ENCODE measurements around the gene C2CD3. TPM values are rescaled to one million over a fixed set of nuclear protein-coding genes. Genes with fewer than 3 reads are reported as not detected.

C2CD3 gene
- total RNA-seq, 2 experiments from 2014 or later = 23.9 to 28.0 TPM

DNA sequence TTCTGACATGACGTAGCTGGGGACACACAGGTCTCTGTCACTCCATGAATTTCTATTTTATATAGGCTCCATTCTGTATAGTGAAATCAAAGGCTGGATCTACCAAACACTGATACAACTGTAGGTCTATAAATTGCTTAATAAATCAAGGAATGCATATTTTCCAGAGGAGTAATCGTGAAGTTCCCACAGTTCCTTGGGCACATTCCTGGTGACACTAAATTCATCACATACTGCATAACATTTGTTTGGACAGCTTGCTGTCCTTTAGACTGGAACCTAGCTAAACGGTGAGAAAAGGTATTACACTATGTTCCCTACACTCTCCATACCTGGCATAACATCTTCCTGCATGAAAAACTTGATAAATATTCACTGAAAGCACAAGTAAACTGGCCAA lies 120.3 kb downstream of the C2CD3 start:
- no peak for DNase-seq
- Mint-ChIP-seq H3K4me1 (no peaks in the 10 kb centered on the region), H3K36me3 (ENCODE audit: low read depth) (peaks cover 18% of the 10 kb centered on the region), H3K27ac (no peak overlapping the region), H3K4me3 (no peak overlapping the region), H3K9me3 (ENCODE audit: low read depth) (no peaks in the 10 kb centered on the region), H3K27me3 (no peaks in the 10 kb centered on the region)
- ATAC-seq = no peak
- CTCF ChIA-PET = no interaction called here
- intact Hi-C loops (cut with DNase I, micrococcal nuclease) = no loop called here
- POLR2A ChIA-PET = interaction anchor here (0.6 kb wide), 1 partner anchor 9 kb away, joined by 3 read pairs; no protein-coding TSS in a partner anchor

DNA sequence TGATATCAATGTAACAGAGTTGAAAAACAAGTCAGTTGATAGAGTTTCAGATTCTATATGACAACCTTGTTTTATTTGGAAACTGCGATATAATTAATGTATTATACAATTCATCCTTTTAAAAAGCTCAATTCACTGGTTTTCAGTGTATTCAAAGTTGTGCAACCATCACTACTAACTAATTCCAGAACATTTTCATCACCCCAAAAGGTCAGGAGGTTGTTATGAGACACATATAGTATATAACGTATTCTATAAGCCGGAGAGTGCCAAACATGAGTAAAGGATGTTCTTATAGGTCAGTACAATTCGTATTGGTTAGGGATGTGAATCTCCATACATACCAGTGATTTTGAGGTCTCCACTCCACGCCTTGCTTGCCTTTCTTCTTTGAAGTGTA lies 121.8 kb downstream of the C2CD3 start:
- CTCF ChIA-PET = interaction anchor here (1.0 kb wide), 1 partner anchor 87 kb away, joined by 4 read pairs; no protein-coding TSS in a partner anchor
- ATAC-seq = no peak
- POLR2A ChIA-PET = no interaction called here
- no peaks in the 10 kb centered on the region for H3K4me1 Mint-ChIP-seq
- H3K36me3 Mint-ChIP-seq (ENCODE audit: low read depth) = peaks cover 20% of the 10 kb centered on the region
- no peak for DNase-seq
- no peak overlapping the region for H3K4me3 Mint-ChIP-seq
- intact Hi-C loops (cut with DNase I, micrococcal nuclease) = no loop called here
- H3K9me3 Mint-ChIP-seq (ENCODE audit: low read depth) = no peaks in the 10 kb centered on the region
- no peak overlapping the region for H3K27ac Mint-ChIP-seq
- H3K27me3 Mint-ChIP-seq = no peaks in the 10 kb centered on the region

DNA sequence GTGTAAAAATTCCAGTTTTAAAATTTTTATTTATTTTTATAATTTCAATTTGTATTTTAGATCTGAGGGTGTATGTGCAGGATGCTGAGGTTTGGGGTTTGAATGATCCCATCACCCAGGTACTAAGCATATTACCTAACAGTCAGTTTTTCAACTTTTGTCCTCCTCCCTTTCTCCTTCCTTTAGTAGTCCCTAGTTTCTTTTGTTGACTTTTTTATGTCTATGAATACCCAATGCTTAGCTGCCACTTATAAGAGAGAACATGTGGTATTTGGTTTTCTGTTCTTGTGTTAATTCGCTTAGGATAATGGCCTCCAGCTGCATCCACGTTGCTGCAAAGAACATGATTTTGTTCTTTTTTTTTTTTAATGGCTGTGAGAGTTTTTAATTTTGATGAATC lies 126.3 kb downstream of the C2CD3 start:
- Mint-ChIP-seq H3K4me3 (no peak overlapping the region), H3K27ac (no peak overlapping the region), H3K36me3 (ENCODE audit: low read depth) (peaks cover 26% of the 10 kb centered on the region), H3K9me3 (ENCODE audit: low read depth) (no peaks in the 10 kb centered on the region), H3K27me3 (no peaks in the 10 kb centered on the region), H3K4me1 (no peaks in the 10 kb centered on the region)
- ChIA-PET POLR2A (interaction anchor here (0.6 kb wide), 1 partner anchor 48 kb away, joined by 4 read pairs; no protein-coding TSS in a partner anchor), CTCF (interaction anchor here (0.6 kb wide), 1 partner anchor 65 kb away, joined by 3 read pairs; no protein-coding TSS in a partner anchor)
- intact Hi-C loops (cut with DNase I, micrococcal nuclease) = no loop called here
- ATAC-seq (no peak), DNase-seq (no peak)

DNA sequence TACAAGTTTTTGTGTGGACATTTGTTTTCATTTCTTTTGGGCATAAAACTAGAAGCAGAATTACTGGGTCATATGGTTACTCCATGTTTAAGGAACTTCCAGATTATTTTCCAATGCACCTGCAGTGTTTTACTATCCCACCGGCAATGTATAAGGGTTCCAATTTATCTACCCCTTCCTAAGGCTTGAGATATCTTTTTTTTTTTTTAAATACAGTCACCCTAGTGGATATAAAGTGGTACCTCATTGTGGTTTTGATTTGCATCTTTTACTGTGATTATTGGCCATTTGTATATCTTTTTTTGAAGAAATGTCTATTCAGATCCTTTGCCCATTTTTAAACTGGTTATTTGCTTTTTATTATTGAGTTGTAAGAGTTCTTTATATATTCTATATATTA lies 127.4 kb downstream of the C2CD3 start:
- Mint-ChIP-seq H3K9me3 (ENCODE audit: low read depth) (no peaks in the 10 kb centered on the region), H3K4me1 (no peaks in the 10 kb centered on the region), H3K36me3 (ENCODE audit: low read depth) (peaks cover 23% of the 10 kb centered on the region), H3K4me3 (no peak overlapping the region), H3K27me3 (no peaks in the 10 kb centered on the region), H3K27ac (no peak overlapping the region)
- CTCF ChIA-PET = no interaction called here
- DNase-seq (no peak), ATAC-seq (no peak)
- intact Hi-C loops (cut with DNase I, micrococcal nuclease) = no loop called here
- POLR2A ChIA-PET = no interaction called here

DNA sequence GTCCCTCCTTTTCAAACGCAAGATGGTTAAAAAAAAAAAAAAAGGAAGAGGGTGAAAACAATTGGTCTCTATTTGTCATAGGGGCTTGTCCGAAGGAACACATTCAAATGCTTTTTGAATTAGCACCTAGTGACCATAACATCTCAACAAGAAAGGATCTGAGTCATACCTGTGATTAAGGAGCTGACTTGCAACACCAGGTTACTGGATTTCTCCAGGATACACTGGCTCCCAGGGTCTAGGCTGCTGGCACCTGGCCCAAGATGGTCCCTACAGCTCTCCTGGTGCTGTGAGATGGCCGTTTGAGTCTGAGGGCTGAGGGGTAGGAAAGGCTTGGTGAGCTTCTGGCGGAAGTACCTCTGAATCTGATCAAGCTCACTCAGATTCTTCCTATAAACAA lies 133.5 kb downstream of the C2CD3 start:
- no peak for ATAC-seq
- intact Hi-C loops (cut with DNase I, micrococcal nuclease) = no loop called here
- POLR2A ChIA-PET = interaction anchor here (0.6 kb wide), 1 partner anchor 12 kb away, joined by 4 read pairs; no protein-coding TSS in a partner anchor

DNA sequence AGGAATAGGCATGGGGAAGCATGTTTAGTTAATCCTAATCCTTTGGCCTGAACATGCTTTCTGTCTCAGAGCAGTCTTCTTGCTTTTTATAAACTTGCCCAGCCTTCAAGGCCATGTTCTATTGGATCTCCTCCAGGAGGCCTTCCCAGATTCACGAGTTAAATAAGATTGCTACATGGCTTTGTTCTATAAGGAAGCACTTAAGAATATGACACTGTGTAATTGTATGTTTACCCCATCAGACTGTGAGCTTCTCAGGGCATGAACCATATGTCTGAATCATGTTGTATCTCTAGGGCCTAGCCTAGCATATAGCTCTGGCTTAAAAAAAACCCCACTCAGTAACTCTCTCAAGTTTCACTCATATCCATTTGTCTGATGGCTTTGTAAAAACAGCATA lies 135.5 kb downstream of the C2CD3 start:
- POLR2A ChIA-PET = interaction anchor here (0.5 kb wide), 1 partner anchor 51 kb away, joined by 3 read pairs; no protein-coding TSS in a partner anchor
- H3K27ac Mint-ChIP-seq = no peak overlapping the region

More for the DNA sequence above, 133.5 kb downstream of the C2CD3 start:
- Mint-ChIP-seq H3K36me3 (ENCODE audit: low read depth) (peaks cover 31% of the 10 kb centered on the region), H3K4me3 (no peak overlapping the region), H3K27ac (no peak overlapping the region), H3K27me3 (no peaks in the 10 kb centered on the region), H3K9me3 (ENCODE audit: low read depth) (no peaks in the 10 kb centered on the region), H3K4me1 (no peaks in the 10 kb centered on the region)
- CTCF ChIA-PET = interaction anchor here (1.3 kb wide), 1 partner anchor 51 kb away, joined by 3 read pairs; no protein-coding TSS in a partner anchor
- no peak for DNase-seq

DNA sequence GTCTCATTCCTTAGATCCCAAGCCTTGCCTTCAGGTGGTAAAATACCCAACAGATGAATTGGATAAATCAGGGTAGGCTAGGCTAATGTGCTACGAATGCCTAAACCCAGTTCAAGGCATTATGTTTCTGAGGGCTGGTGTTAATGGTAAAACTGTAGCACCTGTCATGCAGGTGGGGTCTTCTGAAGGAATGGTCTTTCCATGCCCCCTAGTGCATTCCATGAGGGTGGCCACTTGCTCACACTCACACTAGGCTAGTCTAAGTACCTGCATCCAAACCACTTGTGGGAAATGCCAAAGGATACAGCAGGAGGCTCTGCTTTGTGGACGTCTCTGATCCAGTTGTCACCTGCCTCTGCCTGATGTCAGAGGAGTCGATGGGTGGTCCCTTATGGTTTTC lies 137.8 kb downstream of the C2CD3 start:
- ChIA-PET CTCF (interaction anchor here (0.6 kb wide), 1 partner anchor 57 kb away, joined by 4 read pairs; no protein-coding TSS in a partner anchor), POLR2A (interaction anchor here (1.1 kb wide), 1 partner anchor 53 kb away, joined by 10 read pairs; no protein-coding TSS in a partner anchor)
- Mint-ChIP-seq H3K27me3 (no peaks in the 10 kb centered on the region), H3K4me1 (peaks cover 18% of the 10 kb centered on the region), H3K4me3 (no peak overlapping the region), H3K36me3 (ENCODE audit: low read depth) (peaks cover 19% of the 10 kb centered on the region), H3K9me3 (ENCODE audit: low read depth) (no peaks in the 10 kb centered on the region), H3K27ac (no peak overlapping the region)
- intact Hi-C loops (cut with DNase I, micrococcal nuclease) = loop anchor here in 1 of 2 experiments (2.0 kb wide), 1 partner anchor 68 kb away; no protein-coding TSS in a partner anchor
- peak; percentile 9 for DNase-seq
- ATAC-seq = no peak

More for the DNA sequence above, 135.5 kb downstream of the C2CD3 start:
- Mint-ChIP-seq H3K9me3 (ENCODE audit: low read depth) (no peaks in the 10 kb centered on the region), H3K4me1 (peaks cover 16% of the 10 kb centered on the region), H3K4me3 (no peak overlapping the region), H3K36me3 (ENCODE audit: low read depth) (peaks cover 20% of the 10 kb centered on the region), H3K27me3 (no peaks in the 10 kb centered on the region)
- CTCF ChIA-PET = no interaction called here
- DNase-seq (no peak), ATAC-seq (no peak)
- intact Hi-C loops (cut with DNase I, micrococcal nuclease) = no loop called here

DNA sequence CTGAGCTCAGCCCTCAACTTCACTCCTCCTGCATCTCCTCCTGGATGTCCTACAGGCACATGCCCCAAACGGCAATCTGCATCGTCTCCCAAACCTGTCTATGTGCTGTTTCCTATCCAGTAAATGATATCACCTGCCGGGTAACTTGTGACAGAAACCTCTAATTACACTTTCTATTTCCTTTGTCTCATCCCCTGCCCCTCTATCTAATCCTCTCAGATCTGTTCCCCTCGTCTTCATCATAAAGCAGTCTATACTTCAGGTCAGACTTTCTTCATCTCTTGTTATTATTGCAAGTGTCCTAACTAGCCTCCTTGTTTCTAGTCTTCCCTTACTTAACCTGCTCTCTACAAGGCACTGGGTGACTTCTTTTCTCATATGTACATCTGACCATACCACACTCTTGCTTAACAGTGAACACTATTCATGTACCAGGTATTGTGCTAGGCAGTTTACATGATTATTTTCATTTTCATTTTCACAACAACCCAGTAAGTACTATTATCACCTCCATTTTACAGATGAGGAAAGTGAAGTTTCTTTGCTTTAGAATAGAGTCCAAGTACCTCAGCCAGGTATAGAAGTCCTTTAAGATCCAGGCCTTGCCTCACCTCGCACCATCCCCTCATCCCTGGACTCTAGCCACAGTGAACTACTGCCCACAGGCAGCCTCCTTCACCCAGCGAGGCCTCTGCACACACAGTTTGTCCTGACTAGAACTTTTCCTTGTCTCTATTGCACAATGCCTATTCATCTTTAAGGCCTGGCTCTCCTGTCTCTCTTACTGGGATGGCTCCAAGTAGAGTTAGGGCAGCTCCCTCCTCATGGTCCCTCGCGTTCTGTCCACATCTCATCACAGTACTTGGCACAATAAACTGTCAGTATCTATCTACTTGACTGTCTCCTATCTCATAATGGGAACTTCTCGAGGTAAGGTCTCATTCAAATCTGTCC lies 139.8 kb downstream of the C2CD3 start:
- ChIA-PET POLR2A (interaction anchor here (1.0 kb wide), 1 partner anchor 51 kb away, joined by 3 read pairs; no protein-coding TSS in a partner anchor), CTCF (no interaction called here)
- DNase-seq (peak; percentile 9), ATAC-seq (peak; percentile 71)
- H3K4me1 Mint-ChIP-seq = peaks cover 27% of the 10 kb centered on the region
- H3K9me3 Mint-ChIP-seq (ENCODE audit: low read depth) = no peaks in the 10 kb centered on the region
- intact Hi-C loops (cut with DNase I, micrococcal nuclease) = no loop called here
- no peak overlapping the region for H3K4me3 Mint-ChIP-seq
- peak overlapping the region; percentile 8 for H3K27ac Mint-ChIP-seq
- no peaks in the 10 kb centered on the region for H3K27me3 Mint-ChIP-seq
- H3K36me3 Mint-ChIP-seq (ENCODE audit: low read depth) = peaks cover 16% of the 10 kb centered on the region

DNA sequence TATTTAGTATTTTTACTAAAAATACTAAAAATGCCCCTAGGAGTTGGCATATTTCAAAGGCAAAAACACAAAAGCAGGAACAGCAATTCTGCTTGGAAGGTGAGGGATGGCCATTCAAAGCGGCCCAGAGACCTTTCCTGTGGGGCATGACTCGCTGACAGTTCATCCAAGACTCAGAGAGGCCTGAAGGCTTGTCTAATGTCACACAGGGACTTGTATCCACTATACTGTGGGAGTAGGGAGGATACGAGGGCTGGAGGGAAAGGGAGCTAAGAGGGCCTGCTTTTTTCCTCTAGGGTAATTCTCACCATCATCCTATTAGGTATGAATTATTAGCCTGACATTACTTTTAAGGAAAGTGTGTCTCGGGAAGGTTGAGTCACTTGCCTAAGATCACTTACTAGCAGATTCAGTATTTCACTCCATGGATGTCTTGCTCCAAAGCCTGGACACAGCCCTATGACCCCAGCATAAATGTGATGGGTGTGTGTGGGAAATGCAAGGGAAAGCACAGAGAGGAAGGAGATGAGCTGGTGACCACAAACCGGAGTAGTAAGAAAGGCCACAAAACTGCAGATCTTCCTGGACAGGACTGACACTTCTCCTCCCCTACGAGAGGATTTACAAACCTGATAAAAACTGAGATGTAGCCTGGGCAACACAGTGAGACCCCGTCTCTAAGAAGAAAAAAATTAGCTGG lies 145.2 kb downstream of the C2CD3 start:
- peaks cover 34% of the 10 kb centered on the region for H3K4me1 Mint-ChIP-seq
- ChIA-PET CTCF (interaction anchor here (1.6 kb wide), 1 partner anchor 62 kb away, joined by 5 read pairs; no protein-coding TSS in a partner anchor), POLR2A (interaction anchor here (0.6 to 1.2 kb wide), 3 partner anchors 12 to 45 kb away, joined by 3 to 6 read pairs (median 4); no protein-coding TSS in a partner anchor)
- peak overlapping the region; percentile 51 for H3K27ac Mint-ChIP-seq
- DNase-seq (peak; percentile 22), ATAC-seq (peak; percentile 24)
- peaks cover 21% of the 10 kb centered on the region for H3K36me3 Mint-ChIP-seq (ENCODE audit: low read depth)
- H3K4me3 Mint-ChIP-seq = no peak overlapping the region
- no peaks in the 10 kb centered on the region for H3K27me3 Mint-ChIP-seq
- intact Hi-C loops (cut with DNase I, micrococcal nuclease) = loop anchor here in 1 of 2 experiments (2.0 kb wide), 1 partner anchor 15 kb away; no protein-coding TSS in a partner anchor
- H3K9me3 Mint-ChIP-seq (ENCODE audit: low read depth) = no peaks in the 10 kb centered on the region

DNA sequence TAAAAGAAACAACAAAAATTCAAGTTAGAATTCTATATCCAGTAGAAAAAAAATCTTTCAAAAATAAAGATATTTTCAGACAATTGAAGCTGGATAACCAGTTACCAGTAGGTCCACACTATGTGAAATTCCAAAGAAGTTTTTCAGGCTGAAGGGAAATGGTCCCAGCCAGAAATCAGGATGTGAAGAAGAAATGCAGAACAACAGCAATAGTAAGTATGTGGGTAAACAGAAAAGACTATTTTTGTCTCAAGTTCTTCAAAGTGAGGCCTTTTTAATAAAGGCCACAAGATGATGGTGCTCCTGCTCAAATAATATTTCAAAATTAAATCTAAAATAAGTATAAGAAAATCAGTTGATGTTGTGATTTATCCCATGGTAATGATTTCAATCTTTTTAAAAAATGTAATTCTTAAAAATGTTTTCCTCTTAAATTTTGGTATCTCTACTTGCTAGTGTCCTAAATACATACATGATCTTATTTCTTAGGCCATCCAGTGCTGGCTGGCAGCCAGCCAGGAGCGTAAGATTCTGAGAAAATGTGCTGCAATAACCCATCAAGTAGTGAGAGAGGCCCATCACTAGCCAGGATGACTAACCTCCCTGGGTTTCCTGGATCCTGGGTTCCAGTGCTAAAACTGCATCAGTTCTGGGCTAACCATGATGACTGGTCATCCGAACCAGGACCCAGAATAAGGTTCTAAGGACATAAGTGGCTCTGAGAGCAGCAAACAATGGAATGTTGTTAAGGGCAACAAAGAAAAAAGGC lies 146.4 kb downstream of the C2CD3 start:
- POLR2A ChIA-PET = no interaction called here
- Mint-ChIP-seq H3K4me3 (no peak overlapping the region), H3K27ac (peak overlapping the region; percentile 61), H3K4me1 (peaks cover 29% of the 10 kb centered on the region), H3K36me3 (ENCODE audit: low read depth) (peaks cover 19% of the 10 kb centered on the region), H3K9me3 (ENCODE audit: low read depth) (no peaks in the 10 kb centered on the region), H3K27me3 (no peaks in the 10 kb centered on the region)
- CTCF ChIA-PET = no interaction called here
- ATAC-seq (peak; percentile 9), DNase-seq (peak; percentile 64)
- intact Hi-C loops (cut with DNase I, micrococcal nuclease) = loop anchor here in 1 of 2 experiments (2.0 kb wide), 1 partner anchor 14 kb away; no protein-coding TSS in a partner anchor

Measured in activated CD4-positive, alpha-beta T cell treated with anti-CD3 and anti-CD28 coated beads for 36 hours (primary cell).